Germinal center (tissue), 1 donor: Measurements from ENCODE around the gene TSPOAP1.
"Not testable (repeated sequence)": the region's sequence is repeated elsewhere in the genome, so short reads cannot be mapped to it uniquely, and the experiment has no call there.

ENCODE experiments used
- DNase-seq: peaks from one replicate; pipeline ENCODE4 v3.0.0; 2012; ENCODE audit warnings: mixed read lengths, low spot score

The TSPOAP1 gene

GRCh38 chr17:58360296-58361063, 31.9 kb upstream of the TSPOAP1 start:
- no peak for DNase-seq

GRCh38 chr17:58358408-58359172, 30.0 kb upstream of the TSPOAP1 start:
- DNase-seq = no peak

GRCh38 chr17:58357312-58358297, 29.0 kb upstream of the TSPOAP1 start:
- no peak for DNase-seq

- no peak for DNase-seq
Observed at GRCh38 chr17:58356231-58356630, 27.6 kb upstream of the TSPOAP1 start.

GRCh38 chr17:58354541-58355216, 26.1 kb upstream of the TSPOAP1 start:
- no peak for DNase-seq

- DNase-seq = no peak
Observed at GRCh38 chr17:58353389-58353825, 24.8 kb upstream of the TSPOAP1 start.

- peak; percentile 47 for DNase-seq
Observed at GRCh38 chr17:58352596-58353388, 24.2 kb upstream of the TSPOAP1 start.

- peak; percentile 94 for DNase-seq
Observed at GRCh38 chr17:58351831-58352595, 23.4 kb upstream of the TSPOAP1 start, which contains the start of gene SUPT4H1. Gene SUPT4H1 (minus strand): TSS chr17:58352201. CDS start chr17:58352135, 66 bp downstream.

GRCh38 chr17:58351182-58351581, 22.6 kb upstream of the TSPOAP1 start:
- DNase-seq = peak; percentile 2

GRCh38 chr17:58348038-58348437, 19.4 kb upstream of the TSPOAP1 start:
- no peak for DNase-seq

- DNase-seq = no peak
Observed at GRCh38 chr17:58345500-58345899, 16.9 kb upstream of the TSPOAP1 start.

GRCh38 chr17:58344791-58345157, 16.2 kb upstream of the TSPOAP1 start:
- DNase-seq = no peak

GRCh38 chr17:58344047-58344790, 15.6 kb upstream of the TSPOAP1 start:
- DNase-seq = no peak

- DNase-seq = no peak
Observed at GRCh38 chr17:58343131-58343530, 14.5 kb upstream of the TSPOAP1 start.

- DNase-seq = no peak
Observed at GRCh38 chr17:58341861-58342475, 13.4 kb upstream of the TSPOAP1 start.

GRCh38 chr17:58341136-58341860, 12.7 kb upstream of the TSPOAP1 start:
- not testable (repeated sequence) for DNase-seq

- no peak for DNase-seq
Observed at GRCh38 chr17:58340405-58340876, 11.8 kb upstream of the TSPOAP1 start.
